GM21723 (cell line): ENCODE data around the gene BRD3.

Experiments used
- ATAC-seq: cut with Tn5 transposase; IDR thresholded peaks from one replicate; pipeline ENCODE4 v1.9.1; 2021; ENCODE audit warnings: mild to moderate bottlenecking, moderate library complexity; ENCODE audit not compliant: unreplicated experiment

The BRD3 gene

GRCh38 chr9:134055981-134056461, 11.8 kb downstream of the BRD3 start:
- no peak for ATAC-seq

GRCh38 chr9:134054891-134055811, 12.7 kb downstream of the BRD3 start:
- ATAC-seq, result no peak

- no peak for ATAC-seq
Measured at GRCh38 chr9:134053941-134054761, 13.7 kb downstream of the BRD3 start.

DNA sequence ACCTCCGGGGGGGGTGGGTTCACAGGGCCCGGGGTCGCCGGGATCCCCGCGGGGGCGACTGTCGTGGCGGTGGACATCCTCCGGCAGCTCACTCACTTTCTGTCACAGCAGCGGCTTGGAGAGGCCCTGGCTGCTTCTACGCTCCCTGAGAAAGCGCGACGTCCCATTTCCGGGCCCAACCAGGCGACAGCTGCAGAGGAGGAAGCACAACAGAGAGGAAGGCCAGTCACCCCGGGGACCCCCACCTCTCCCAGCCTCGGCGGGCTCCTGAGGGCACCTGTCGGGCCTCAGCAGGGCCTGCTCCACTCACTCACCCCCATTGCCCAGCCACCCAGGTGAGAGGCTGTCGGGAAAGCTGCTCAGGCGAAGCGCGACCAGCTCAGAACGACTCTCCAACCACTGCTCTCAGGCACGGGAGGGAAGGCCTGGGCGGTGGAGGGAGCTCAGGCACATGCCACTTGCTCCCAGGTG, 14.4 kb downstream of the BRD3 start:
- ATAC-seq, result no peak

- no peak for ATAC-seq
Measured at GRCh38 chr9:134052941-134053340, 14.9 kb downstream of the BRD3 start.

DNA sequence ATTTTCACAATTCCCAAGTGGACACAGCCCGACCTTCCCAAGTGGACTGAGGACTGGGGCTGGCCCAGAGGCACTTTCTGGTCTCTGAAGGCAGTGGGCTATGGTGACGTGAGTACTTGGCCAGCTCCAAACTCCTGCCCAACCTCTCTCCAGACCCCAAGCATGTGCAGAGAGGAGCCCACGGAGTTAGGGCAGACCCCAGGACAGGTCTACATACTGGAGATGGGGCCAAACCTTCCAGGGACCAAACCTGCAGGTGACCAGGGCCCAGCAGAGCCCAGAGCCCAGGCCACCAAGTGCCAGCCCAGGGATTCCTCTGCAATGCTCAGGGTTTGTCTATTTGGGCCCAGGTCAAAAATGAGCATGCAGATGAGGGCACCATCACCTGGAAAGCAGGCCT, 15.3 kb downstream of the BRD3 start:
- ATAC-seq, result no peak

DNA sequence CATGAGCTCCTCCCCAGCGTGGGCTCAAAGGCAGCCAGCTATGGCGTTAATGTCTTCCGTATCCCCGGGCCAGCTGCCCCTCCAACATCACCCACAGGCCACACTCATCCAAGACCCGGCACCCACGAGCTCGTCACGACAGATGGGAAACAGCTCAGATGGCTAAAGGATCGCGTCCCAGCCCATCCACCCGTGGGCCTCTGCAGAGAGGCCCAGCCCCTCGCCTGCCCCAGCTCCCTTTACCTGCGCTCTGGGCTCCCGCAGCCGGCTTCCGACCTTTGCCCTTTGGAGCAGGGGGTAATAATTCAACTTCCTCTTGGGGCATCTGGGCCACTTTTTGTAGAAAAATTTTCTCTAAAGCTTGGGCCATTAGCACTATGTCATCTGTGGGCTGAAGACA, 16.5 kb downstream of the BRD3 start:
- no peak for ATAC-seq

- ATAC-seq, result no peak
Measured at GRCh38 chr9:134050726-134051125, 17.1 kb downstream of the BRD3 start.

DNA sequence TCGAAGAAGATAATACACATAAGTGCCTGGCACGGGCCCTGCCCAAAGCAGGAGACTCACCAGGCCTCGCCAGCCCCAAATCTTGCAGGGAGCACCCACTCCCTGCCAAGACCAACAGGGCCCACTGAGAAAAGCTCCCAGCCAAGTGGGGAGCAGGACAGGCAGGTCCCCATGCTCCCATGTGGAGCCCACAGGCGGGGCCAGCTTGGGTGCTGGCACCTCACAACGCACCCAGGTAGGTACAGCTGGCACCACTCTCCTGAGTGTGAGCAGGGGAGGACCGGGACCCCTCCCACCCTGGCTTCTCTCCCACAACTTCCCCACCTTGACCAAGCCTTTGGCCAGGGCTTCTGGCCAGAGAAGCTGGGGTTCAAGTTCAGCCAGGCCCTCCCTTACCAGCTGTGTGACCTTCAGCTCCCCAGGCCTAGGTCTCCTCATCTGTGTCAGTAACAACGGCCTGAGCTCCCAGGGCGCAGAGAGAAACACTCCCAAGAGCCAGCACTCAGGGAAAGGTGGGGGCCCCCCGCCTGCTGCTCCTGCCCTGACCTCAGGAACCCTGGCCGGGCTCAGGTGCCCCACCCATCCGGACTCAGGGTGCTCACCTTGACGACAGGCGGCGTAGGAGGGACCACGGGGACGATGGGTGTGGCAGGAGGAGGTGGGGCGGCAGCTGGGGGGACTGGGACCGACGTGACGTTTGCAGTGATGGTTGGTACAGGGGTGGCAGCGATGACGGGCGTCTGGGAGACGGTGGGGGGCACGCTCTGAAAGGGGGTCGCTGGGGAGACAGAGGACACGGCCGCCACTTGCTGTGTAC, 17.8 kb downstream of the BRD3 start:
- ATAC-seq, result no peak

- ATAC-seq, result no peak
Measured at GRCh38 chr9:134049236-134049635, 18.6 kb downstream of the BRD3 start.

- ATAC-seq, result no peak
Measured at GRCh38 chr9:134048582-134048968, 19.3 kb downstream of the BRD3 start.

- no peak for ATAC-seq
Measured at GRCh38 chr9:134047868-134048581, 19.8 kb downstream of the BRD3 start.

DNA sequence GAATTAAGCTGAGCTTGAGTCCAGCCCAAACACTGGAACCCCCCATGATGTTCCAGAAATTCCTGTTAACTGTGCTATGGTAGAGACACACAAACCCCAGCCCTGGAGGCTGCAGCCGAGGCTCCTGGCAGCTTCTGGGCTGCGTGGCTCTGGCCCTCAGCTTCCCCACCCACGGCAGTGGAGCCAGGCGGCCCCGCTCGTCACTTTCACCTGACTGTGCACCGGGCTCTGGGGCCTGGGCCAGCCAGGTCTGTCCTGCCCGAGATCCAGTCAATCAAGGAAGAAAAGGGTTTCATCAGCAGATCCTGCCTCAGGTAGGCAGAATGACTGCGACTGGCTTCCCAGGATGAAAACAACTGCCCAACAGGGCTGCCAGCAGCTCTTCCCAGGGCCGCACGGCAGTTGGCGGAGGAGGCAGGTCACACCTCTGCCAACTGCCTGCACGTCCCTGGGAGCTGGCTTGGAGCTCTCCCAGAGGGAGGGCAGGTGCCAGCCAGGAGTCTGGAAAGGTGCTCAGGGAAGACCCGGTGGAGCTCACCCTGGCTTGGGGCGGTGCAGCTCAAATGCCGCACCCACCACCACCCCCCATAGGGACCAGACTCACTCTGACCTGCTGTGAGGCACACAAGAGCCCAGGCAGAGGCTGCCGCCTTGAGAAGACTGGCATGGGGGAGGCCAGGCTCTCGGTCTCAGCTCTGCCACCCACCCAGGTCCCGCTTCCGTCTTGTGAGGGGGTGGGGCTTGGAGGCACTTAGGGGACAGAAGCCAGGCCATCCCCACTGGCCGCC, 20.7 kb downstream of the BRD3 start:
- ATAC-seq, result no peak

GRCh38 chr9:134045841-134046544, 21.8 kb downstream of the BRD3 start:
- no peak for ATAC-seq

- no peak for ATAC-seq
Measured at GRCh38 chr9:134044944-134045343, 22.9 kb downstream of the BRD3 start.

- ATAC-seq, result no peak
Measured at GRCh38 chr9:134043531-134043988, 24.3 kb downstream of the BRD3 start.

DNA sequence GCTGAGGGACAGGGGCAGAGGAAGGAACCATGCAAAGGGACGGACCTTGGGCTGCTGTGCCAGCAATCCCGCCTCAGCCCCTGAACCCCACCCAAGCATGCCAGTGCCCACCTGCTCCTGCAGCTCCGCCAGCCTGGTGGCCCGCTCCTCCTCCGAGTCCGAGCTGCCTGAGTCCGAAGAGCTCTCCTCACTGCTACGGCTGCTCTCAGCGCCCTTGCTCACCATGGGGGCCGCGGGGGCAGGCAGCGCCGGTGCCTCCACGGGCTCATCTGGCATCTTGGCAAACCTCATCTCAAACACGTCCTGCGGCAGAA, 26.2 kb downstream of the BRD3 start:
- no peak for ATAC-seq

DNA sequence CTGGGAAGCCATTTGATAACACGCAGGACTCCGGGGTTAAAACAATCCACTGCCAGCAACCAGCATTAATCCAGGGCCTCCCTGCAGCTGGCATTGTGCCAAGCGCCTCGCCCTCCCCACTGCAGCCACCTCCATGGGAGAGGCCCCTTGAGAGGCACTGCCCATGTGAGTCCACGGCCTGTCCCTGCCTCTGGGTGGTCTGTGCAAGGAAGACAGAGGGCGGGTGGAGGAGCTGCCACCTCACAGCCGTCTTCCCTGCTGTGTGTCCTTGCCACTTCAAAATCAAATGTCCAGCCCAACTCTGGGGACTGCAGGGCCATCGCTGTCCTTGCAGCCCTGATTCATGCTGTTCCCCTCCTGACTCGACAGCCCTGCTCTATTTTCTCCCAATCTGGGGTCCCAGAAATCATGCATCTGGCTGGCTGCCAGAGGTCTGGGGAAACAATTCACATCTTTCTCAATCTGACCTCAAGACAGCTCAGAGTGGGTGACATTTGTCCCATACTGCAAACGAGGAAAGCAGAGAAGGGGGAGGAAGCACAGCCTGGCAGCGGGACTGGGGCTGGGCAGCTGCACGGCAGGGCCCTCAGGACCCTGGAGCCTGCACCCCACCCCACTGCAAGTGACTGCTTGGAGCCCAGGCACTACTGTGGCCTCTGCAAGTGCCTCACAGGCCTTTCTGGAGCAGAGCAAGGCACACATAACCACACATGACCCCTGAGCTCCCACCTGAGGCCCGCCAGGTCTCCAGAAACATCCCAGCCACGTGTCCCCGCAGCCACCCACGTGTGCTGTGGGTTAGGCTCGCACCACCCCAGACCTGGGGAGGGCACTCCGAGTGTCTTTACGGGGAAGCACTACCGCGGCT, 26.8 kb downstream of the BRD3 start:
- no peak for ATAC-seq
